GM18526 (cell line): ENCODE data around the gene LPCAT1.
A peak's percentile ranks its signal among the peaks of the same experiment; 100 is the strongest.

Source experiments
- POLR2A ChIP-seq: IDR thresholded peaks from 3 replicates; pipeline ENCODE4 v1.6.1; 2011; ENCODE audit not compliant: insufficient read length; ENCODE audit errors: extremely low read depth

Gene LPCAT1

GRCh38 chr5:1536322-1536845, 12.6 kb upstream of the LPCAT1 start:
- peak; percentile 36 for TF ChIP-seq POLR2A

- TF ChIP-seq POLR2A, result no peak
Measured at GRCh38 chr5:1535646-1536045, 11.9 kb upstream of the LPCAT1 start.

- TF ChIP-seq POLR2A, result no peak
Measured at GRCh38 chr5:1532384-1532783, 8.6 kb upstream of the LPCAT1 start.

GRCh38 chr5:1529498-1529897, 5.7 kb upstream of the LPCAT1 start:
- TF ChIP-seq POLR2A, result no peak

GRCh38 chr5:1527533-1528205, 3.9 kb upstream of the LPCAT1 start:
- no peak for TF ChIP-seq POLR2A

GRCh38 chr5:1526681-1527131, 2.9 kb upstream of the LPCAT1 start:
- no peak for TF ChIP-seq POLR2A

- no peak for TF ChIP-seq POLR2A
Measured at GRCh38 chr5:1526190-1526631, 2.5 kb upstream of the LPCAT1 start.

- no peak for TF ChIP-seq POLR2A
Measured at GRCh38 chr5:1525624-1526189, 1.9 kb upstream of the LPCAT1 start.

- TF ChIP-seq POLR2A, result no peak
Measured at GRCh38 chr5:1524799-1525623, 1.3 kb upstream of the LPCAT1 start.

GRCh38 chr5:1524481-1524798, 680 bp upstream of the LPCAT1 start:
- no peak for TF ChIP-seq POLR2A

GRCh38 chr5:1523480-1523792, 324 bp downstream of the LPCAT1 start:
- no peak for TF ChIP-seq POLR2A

- TF ChIP-seq POLR2A, result no peak
Measured at GRCh38 chr5:1522601-1523479, 920 bp downstream of the LPCAT1 start.

GRCh38 chr5:1521671-1522600, 1.8 kb downstream of the LPCAT1 start:
- no peak for TF ChIP-seq POLR2A

GRCh38 chr5:1520791-1521453, 2.8 kb downstream of the LPCAT1 start:
- no peak for TF ChIP-seq POLR2A

GRCh38 chr5:1519631-1520210, 4.0 kb downstream of the LPCAT1 start:
- no peak for TF ChIP-seq POLR2A
